H1 (cell line): ENCODE measurements around the gene DCTN5. TPM values are rescaled to one million over a fixed set of nuclear protein-coding genes. Genes with fewer than 3 reads are reported as not detected.

ENCODE experiments used
- CTCF ChIA-PET: fragments of 300-600 bp; sonication (Branson Sonifier 250); formaldehyde crosslinking; loops from one replicate; lab custom pipeline; 2021; ENCODE audit not compliant: partially characterized antibody; lab: Charles Lee
- POLR2A ChIA-PET: fragments of 300-600 bp; sonication (Branson Sonifier 250); formaldehyde crosslinking; loops from one replicate; lab custom pipeline; 2021; ENCODE audit warnings: inconsistent platforms; ENCODE audit not compliant: partially characterized antibody; lab: Charles Lee
- DNase-seq, 2 experiments: peaks; one replicate each; pipeline versions ENCODE4 v3.0.0 to v3.0.0-alpha.2; 2010 to 2022; ENCODE audit warnings: low spot score in 2 of 2, low read depth in 1 of 2, mixed read lengths in 1 of 2
- FAIRE-seq: peaks from 2 replicates; lab custom pipeline; 2011; peaks lifted over from hg19 to GRCh38; lab: Jason Lieb, UNC
- H2AFZ ChIP-seq: 2 replicates; pipeline ENCODE4 v1.8.1; 2012; ENCODE audit warnings: low read length, inconsistent platforms
- H2AK5ac ChIP-seq: 2 replicates; pipeline ENCODE4 v1.6.1; 2013; ENCODE audit warnings: low read depth, low read length
- H2BK120ac ChIP-seq: replicated peaks from 2 replicates; pipeline ENCODE3; 2013; ENCODE audit warnings: low read depth, low read length, inconsistent platforms
- H2BK12ac ChIP-seq: 2 replicates; pipeline ENCODE4 v1.6.1; 2013; ENCODE audit warnings: low read depth, low read length
- H2BK15ac ChIP-seq: 2 replicates; pipeline ENCODE4 v1.6.1; 2013; ENCODE audit warnings: low read length
- H2BK20ac ChIP-seq: 2 replicates; pipeline ENCODE4 v1.6.1; 2013; ENCODE audit warnings: low read length
- H2BK5ac ChIP-seq: 2 replicates; pipeline ENCODE4 v1.6.1; 2013; ENCODE audit warnings: low read depth, low read length
- H3K14ac ChIP-seq: 2 replicates; pipeline ENCODE4 v1.6.1; 2013; ENCODE audit warnings: inconsistent platforms; ENCODE audit not compliant: insufficient read length
- H3K18ac ChIP-seq: 2 replicates; pipeline ENCODE4 v1.6.1; 2013; ENCODE audit warnings: low read length; ENCODE audit errors: extremely low read depth
- H3K23ac ChIP-seq: 2 replicates; pipeline ENCODE4 v1.6.1; 2013; ENCODE audit warnings: inconsistent platforms; ENCODE audit not compliant: insufficient read length
- H3K23me2 ChIP-seq: 2 replicates; pipeline ENCODE4 v1.6.1; 2013; ENCODE audit warnings: low read depth, low read length
- H3K27ac ChIP-seq: 2 replicates; pipeline ENCODE4 v1.6.1; 2011; ENCODE audit warnings: low read depth, low read length, inconsistent platforms
- H3K27me3 ChIP-seq, 4 experiments: replicated peaks in 1 of 4; 1 replicate in 1 of 4; 2 replicates in 3 of 4; pipeline versions ENCODE4 v1.6.1 to v1.8.1; 2011 to 2013; ENCODE audit warnings: low read length in 3 of 4, mild to moderate bottlenecking in 3 of 4, inconsistent platforms in 2 of 4, mixed read lengths in 2 of 4, moderate library complexity in 1 of 4; ENCODE audit not compliant: control insufficient read depth in 3 of 4, insufficient read depth in 3 of 4; ENCODE audit errors: extremely low read depth in 1 of 4
- H3K36me3 ChIP-seq, 4 experiments: 2 replicates each; pipeline versions ENCODE4 v1.6.1 to v1.8.1; 2011 to 2013; ENCODE audit warnings: mild to moderate bottlenecking in 4 of 4, low read length in 3 of 4, moderate library complexity in 2 of 4, control low read depth in 1 of 4, inconsistent platforms in 1 of 4; ENCODE audit not compliant: insufficient read depth in 4 of 4, control insufficient read depth in 2 of 4
- H3K4ac ChIP-seq: replicated peaks from 2 replicates; pipeline ENCODE3; 2013; ENCODE audit warnings: low read length, low read depth, mixed read lengths, inconsistent platforms; ENCODE audit not compliant: insufficient read length
- H3K4me1 ChIP-seq, 4 experiments: replicated peaks in 1 of 4; 1 replicate in 1 of 4; 2 replicates in 3 of 4; pipeline versions ENCODE4 v1.6.1 to v1.8.1; 2011 to 2013; ENCODE audit warnings: low read length in 3 of 4, inconsistent platforms in 2 of 4, mixed read lengths in 1 of 4; ENCODE audit not compliant: insufficient read depth in 4 of 4, control insufficient read depth in 3 of 4
- H3K4me2 ChIP-seq, 2 experiments: 2 replicates each; pipeline versions ENCODE4 v1.6.1 to v1.8.1; 2011 to 2013; ENCODE audit warnings: low read depth in 2 of 2, low read length in 2 of 2, control low read depth in 1 of 2, inconsistent platforms in 1 of 2, mild to moderate bottlenecking in 1 of 2; ENCODE audit not compliant: insufficient read depth in 1 of 2
- H3K4me3 ChIP-seq, 4 experiments: fragments of 200-600, 300-600 bp in 1 of 4; sonication (generic), shearing (Covaris generic), sonication (Bioruptor Twin) in 1 of 4; 2 replicates each; pipeline versions ENCODE4 v1.5.1 to v1.8.1; 2011 to 2016; ENCODE audit warnings: low read length in 4 of 4, low read depth in 3 of 4, control low read depth in 2 of 4, inconsistent platforms in 2 of 4, mild to moderate bottlenecking in 2 of 4, mixed read lengths in 1 of 4, moderate library complexity in 1 of 4; ENCODE audit not compliant: insufficient read depth in 2 of 4; ENCODE audit errors: extremely low read depth in 1 of 4
- H3K56ac ChIP-seq: replicated peaks from 2 replicates; pipeline ENCODE3; 2013; ENCODE audit warnings: low read depth, mild to moderate bottlenecking, mixed read lengths, low read length, inconsistent platforms; ENCODE audit not compliant: insufficient read length
- H3K79me1 ChIP-seq: 2 replicates; pipeline ENCODE4 v1.6.1; 2013; ENCODE audit warnings: low read depth, low read length, control low read depth
- H3K79me2 ChIP-seq, 2 experiments: 2 replicates each; pipeline versions ENCODE4 v1.6.1 to v1.8.1; 2012 to 2013; ENCODE audit warnings: low read length in 2 of 2, mild to moderate bottlenecking in 2 of 2, inconsistent platforms in 1 of 2; ENCODE audit not compliant: insufficient read depth in 2 of 2, control insufficient read depth in 1 of 2
- H3K9ac ChIP-seq, 4 experiments: replicated peaks in 1 of 4; 1 replicate in 1 of 4; 2 replicates in 3 of 4; pipeline versions ENCODE4 v1.6.1 to v1.8.1; 2011 to 2013; ENCODE audit warnings: low read depth in 3 of 4, low read length in 3 of 4, control low read depth in 2 of 4, mild to moderate bottlenecking in 2 of 4, moderate library complexity in 2 of 4, inconsistent platforms in 1 of 4; ENCODE audit errors: extremely low read depth in 1 of 4
- H3K9me3 ChIP-seq, 2 experiments: 2 replicates each; pipeline versions ENCODE4 v1.6.1 to v1.8.1; 2012 to 2013; ENCODE audit warnings: mild to moderate bottlenecking in 2 of 2, moderate library complexity in 2 of 2, control low read depth in 1 of 2, inconsistent platforms in 1 of 2, low read depth in 1 of 2, low read length in 1 of 2, mixed read lengths in 1 of 2; ENCODE audit not compliant: insufficient read depth in 2 of 2
- H4K20me1 ChIP-seq, 2 experiments: replicated peaks in 1 of 2; 2 replicates each; pipeline versions ENCODE3 to v1.8.1; 2011 to 2013; ENCODE audit warnings: inconsistent platforms in 2 of 2, low read length in 2 of 2, mild to moderate bottlenecking in 1 of 2; ENCODE audit not compliant: insufficient read depth in 2 of 2, control insufficient read depth in 1 of 2
- H4K5ac ChIP-seq: 2 replicates; pipeline ENCODE4 v1.6.1; 2013; ENCODE audit warnings: low read length, low read depth, mixed read lengths, inconsistent platforms; ENCODE audit not compliant: insufficient read length
- H4K8ac ChIP-seq: 2 replicates; pipeline ENCODE4 v1.8.0; 2013; ENCODE audit warnings: mild to moderate bottlenecking, moderate library complexity, low read length, inconsistent platforms; ENCODE audit not compliant: insufficient read depth; ENCODE audit errors: extremely low read depth
- H4K91ac ChIP-seq: replicated peaks from 2 replicates; pipeline ENCODE3; 2013; ENCODE audit warnings: low read length, mixed read lengths, inconsistent platforms; ENCODE audit not compliant: insufficient read length
- CBX8 ChIP-seq: fragments of 300-800, 300-1000 bp; sonication (generic); IDR thresholded peaks from 2 replicates; pipeline ENCODE4 v1.7.1; 2016; ENCODE audit warnings: low read depth, low read length, borderline replicate concordance
- CHD1 ChIP-seq: IDR thresholded peaks from 2 replicates; pipeline ENCODE4 v1.6.1; 2012; ENCODE audit warnings: low read depth, low read length, improper control_type of control experiment
- GABPA ChIP-seq: IDR thresholded peaks from 2 replicates; pipeline ENCODE4 v1.6.1; 2011; ENCODE audit warnings: mild to moderate bottlenecking, low read length, moderate library complexity, borderline replicate concordance; ENCODE audit not compliant: insufficient read depth
- HDAC2 ChIP-seq, 2 experiments: fragments of 300-600 bp in 1 of 2; sonication (generic) in 1 of 2; IDR thresholded peaks; 2 replicates each; pipeline ENCODE4 v1.6.1; 2011 to 2012; ENCODE audit warnings: low read depth in 2 of 2, low read length in 2 of 2, mild to moderate bottlenecking in 2 of 2, moderate library complexity in 2 of 2, borderline replicate concordance in 1 of 2, inconsistent platforms in 1 of 2
- HDAC6 ChIP-seq: IDR thresholded peaks from one replicate; pipeline ENCODE4 v1.7.1; 2012; ENCODE audit warnings: low read depth, mild to moderate bottlenecking, inconsistent platforms, low read length, moderate library complexity
- PHF8 ChIP-seq: fragments of 200-600 bp; sonication (generic); conservative IDR thresholded peaks from 2 replicates; pipeline ENCODE4 v1.7.1; 2012; ENCODE audit warnings: low read depth, mild to moderate bottlenecking, inconsistent platforms, low read length, moderate library complexity
- SAP30 ChIP-seq: fragments of 300-600 bp; sonication (generic); IDR thresholded peaks from 2 replicates; pipeline ENCODE4 v1.7.1; 2012; ENCODE audit warnings: low read length, moderate library complexity, mild to moderate bottlenecking, inconsistent platforms; ENCODE audit not compliant: insufficient read depth, insufficient replicate concordance
- SP1 ChIP-seq: IDR thresholded peaks from 2 replicates; pipeline ENCODE4 v1.6.1; 2011; ENCODE audit warnings: low read depth, low read length
- TBP ChIP-seq: IDR thresholded peaks from 2 replicates; pipeline ENCODE4 v1.6.1; 2011; ENCODE audit warnings: low read depth, low read length, improper control_type of control experiment
- ZNF274 ChIP-seq: IDR thresholded peaks from 2 replicates; pipeline ENCODE4 v1.7.0; 2012; ENCODE audit warnings: low read length, borderline replicate concordance; ENCODE audit errors: extremely low read depth
- WGBS, 2 experiments: shearing (Covaris generic) in 1 of 2; methylation state at CpG; one replicate each; pipeline versions ENCODE4 v1.1.6 to v1.1.7; 2013 to 2015; ENCODE audit warnings: low lambda C conversion rate in 2 of 2, mixed read lengths in 2 of 2, inconsistent platforms in 1 of 2, low coverage in 1 of 2, missing lambda C conversion rate in 1 of 2; ENCODE audit not compliant: insufficient replicate concordance in 2 of 2, insufficient coverage in 1 of 2, insufficient read length in 1 of 2; ENCODE audit errors: extremely low coverage in 1 of 2, missing lambda C conversion rate in 1 of 2; 5-methylcytosine and 5-hydroxymethylcytosine counted together
- polyA plus RNA-seq, 7 experiments: library from polyadenylated mRNA; depleted of rRNA in 3 of 7; stranded (reverse) in 5 of 7; unstranded in 2 of 7; fragments of >200 nt in 5 of 7; fragments of 200-250 nt in 2 of 7; gene quantifications; 1 replicate in 5 of 7; 2 replicates in 1 of 7; 4 replicates in 1 of 7; pipeline versions ENCODE4 v1.2.1 to v1.2.3, GENCODE V29; 2011 to 2013; ENCODE audit warnings: missing spikeins in 2 of 7, mixed read lengths in 2 of 7
- total RNA-seq: library from RNA; stranded (reverse); fragmentation: NEBNext Ultra II Directional; extraction: Animal tissue kit (Norgen Biotek cat#: 25700); gene quantifications from 2 replicates; pipeline ENCODE4 v1.2.1, GENCODE V29; 2021
- TF ChIP-seq, protein P1 (sequence below): IDR thresholded peaks from 2 replicates; pipeline ENCODE4 v1.6.1; 2012; ENCODE audit warnings: inconsistent platforms

DCTN5 gene
- total and polyA plus RNA-seq, 2 of the 8 experiments (the other 6 are each of a cell fraction or from before 2014, with no cell fraction given), result 36.0 to 74.0 TPM

DNA sequence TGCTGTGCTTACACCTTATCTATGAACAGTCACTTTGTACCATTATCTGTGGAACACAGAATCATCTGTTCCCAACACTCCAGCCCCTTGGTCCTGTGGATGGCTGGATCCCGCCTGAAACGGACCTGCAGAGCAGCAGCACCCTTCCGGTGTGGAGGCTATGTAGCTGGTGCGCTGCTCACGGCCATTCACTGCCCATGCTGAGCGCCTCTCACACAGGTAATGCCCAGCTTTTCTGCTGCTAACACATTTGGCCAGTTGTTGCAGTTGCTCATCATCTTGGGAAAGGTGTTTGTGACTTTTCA, 26.0 kb downstream of the DCTN5 start:
- no peak overlapping the region for H3K14ac ChIP-seq
- no peak overlapping the region for H3K4me3 ChIP-seq

More for the DNA sequence above, 26.0 kb downstream of the DCTN5 start:
- FAIRE-seq, result no peak
- Histone ChIP-seq H2AFZ (no peak overlapping the region), H3K79me1 (no peaks in the 10 kb centered on the region), H3K36me3 (peaks cover 13 to 69% (median 46%) of the 10 kb centered on the region in 4 experiments), H2BK120ac (no peak overlapping the region), H3K27ac (no peak overlapping the region), H4K91ac (no peak overlapping the region), H3K56ac (no peak overlapping the region), H4K8ac (no peak overlapping the region), H4K20me1 (peaks cover 2 to 3% of the 10 kb centered on the region in 2 experiments), H3K9me3 (no peaks in the 10 kb centered on the region), H3K27me3 (no peaks in the 10 kb centered on the region)
- 100% methylated on average over 6 of the region's 6 CpGs; no CpG with 5 or more reads in 1 of the 2 experiments for WGBS, 2 experiments
- no peak for DNase-seq
- TF ChIP-seq TBP (no peak), PHF8 (no peak), HDAC6 (no peak), CBX8 (no peak), SAP30 (no peak), CHD1 (no peak), SP1 (no peak), GABPA (no peak), HDAC2 (IDR thresholded peaks at IDR 0.05; ENCODE audit: borderline replicate concordance in 1 of 2, low read depth in 2 of 2, low read length in 2 of 2) (no peak), ZNF274 (no peak)
- TF ChIP-seq, protein P1, sequence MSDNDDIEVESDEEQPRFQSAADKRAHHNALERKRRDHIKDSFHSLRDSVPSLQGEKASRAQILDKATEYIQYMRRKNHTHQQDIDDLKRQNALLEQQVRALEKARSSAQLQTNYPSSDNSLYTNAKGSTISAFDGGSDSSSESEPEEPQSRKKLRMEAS, result no peak
- TF ChIP-seq, all 59 proteins: peak for 0
- Histone ChIP-seq H3K9ac (no peak overlapping the region), H2BK5ac (no peak overlapping the region), H3K18ac (no peak overlapping the region), H3K23ac (no peak overlapping the region), H2AK5ac (no peak overlapping the region), H2BK15ac (no peak overlapping the region), H3K79me2 (no peaks in the 10 kb centered on the region), H2BK20ac (no peak overlapping the region), H3K23me2 (no peaks in the 10 kb centered on the region), H3K4me2 (no peak overlapping the region), H3K4ac (no peak overlapping the region), H2BK12ac (no peak overlapping the region), H4K5ac (no peak overlapping the region), H3K4me1 (no peaks in the 10 kb centered on the region)
- CTCF ChIA-PET, result interaction anchor here (2.3 kb wide), 1 partner anchor 10 kb away, joined by 20 read pairs; the partner anchor contains the start of gene PLK1
- POLR2A ChIA-PET, result interaction anchor here (0.7 to 4.5 kb wide), 4 partner anchors 8 to 27 kb away, joined by 3 to 23 read pairs (median 6); partner anchors contain the start of gene PLK1
